ENCODE results near the gene ZNF273.

The ZNF273 gene

DNA sequence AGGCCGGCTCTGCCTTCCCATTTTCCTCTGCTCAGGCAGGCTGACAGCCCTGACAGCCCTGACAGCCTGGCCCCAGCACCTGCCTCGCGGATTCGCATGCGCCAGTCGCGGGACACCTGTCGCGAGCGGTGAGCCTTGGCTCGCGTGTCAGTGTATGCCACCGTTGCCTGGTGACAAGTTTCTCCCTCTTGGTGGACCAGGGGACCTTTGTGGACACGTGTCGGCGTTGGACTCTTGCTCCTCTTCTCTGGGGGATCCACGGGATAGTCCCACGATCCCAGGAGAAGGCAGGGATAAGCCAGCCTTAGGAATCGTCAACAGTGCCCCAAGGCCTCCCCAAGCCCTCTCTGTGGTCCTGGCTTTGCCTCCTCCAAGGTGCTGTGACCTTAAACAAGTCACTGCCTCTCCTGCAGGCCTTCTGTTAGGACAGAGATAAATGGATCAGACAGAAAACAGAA, 18.1 kb upstream of the ZNF273 start:
- no peak for DNase-seq (ENCODE audit: low read depth)
- H3K4me3 ChIP-seq (ENCODE audit: low read length): no peak overlapping the region
- TF ChIP-seq, protein P1, sequence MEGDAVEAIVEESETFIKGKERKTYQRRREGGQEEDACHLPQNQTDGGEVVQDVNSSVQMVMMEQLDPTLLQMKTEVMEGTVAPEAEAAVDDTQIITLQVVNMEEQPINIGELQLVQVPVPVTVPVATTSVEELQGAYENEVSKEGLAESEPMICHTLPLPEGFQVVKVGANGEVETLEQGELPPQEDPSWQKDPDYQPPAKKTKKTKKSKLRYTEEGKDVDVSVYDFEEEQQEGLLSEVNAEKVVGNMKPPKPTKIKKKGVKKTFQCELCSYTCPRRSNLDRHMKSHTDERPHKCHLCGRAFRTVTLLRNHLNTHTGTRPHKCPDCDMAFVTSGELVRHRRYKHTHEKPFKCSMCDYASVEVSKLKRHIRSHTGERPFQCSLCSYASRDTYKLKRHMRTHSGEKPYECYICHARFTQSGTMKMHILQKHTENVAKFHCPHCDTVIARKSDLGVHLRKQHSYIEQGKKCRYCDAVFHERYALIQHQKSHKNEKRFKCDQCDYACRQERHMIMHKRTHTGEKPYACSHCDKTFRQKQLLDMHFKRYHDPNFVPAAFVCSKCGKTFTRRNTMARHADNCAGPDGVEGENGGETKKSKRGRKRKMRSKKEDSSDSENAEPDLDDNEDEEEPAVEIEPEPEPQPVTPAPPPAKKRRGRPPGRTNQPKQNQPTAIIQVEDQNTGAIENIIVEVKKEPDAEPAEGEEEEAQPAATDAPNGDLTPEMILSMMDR (IDR thresholded peaks at IDR 0.05; ENCODE audit: insufficient read depth, low read depth, low read length, missing control alignments): no peak

DNA sequence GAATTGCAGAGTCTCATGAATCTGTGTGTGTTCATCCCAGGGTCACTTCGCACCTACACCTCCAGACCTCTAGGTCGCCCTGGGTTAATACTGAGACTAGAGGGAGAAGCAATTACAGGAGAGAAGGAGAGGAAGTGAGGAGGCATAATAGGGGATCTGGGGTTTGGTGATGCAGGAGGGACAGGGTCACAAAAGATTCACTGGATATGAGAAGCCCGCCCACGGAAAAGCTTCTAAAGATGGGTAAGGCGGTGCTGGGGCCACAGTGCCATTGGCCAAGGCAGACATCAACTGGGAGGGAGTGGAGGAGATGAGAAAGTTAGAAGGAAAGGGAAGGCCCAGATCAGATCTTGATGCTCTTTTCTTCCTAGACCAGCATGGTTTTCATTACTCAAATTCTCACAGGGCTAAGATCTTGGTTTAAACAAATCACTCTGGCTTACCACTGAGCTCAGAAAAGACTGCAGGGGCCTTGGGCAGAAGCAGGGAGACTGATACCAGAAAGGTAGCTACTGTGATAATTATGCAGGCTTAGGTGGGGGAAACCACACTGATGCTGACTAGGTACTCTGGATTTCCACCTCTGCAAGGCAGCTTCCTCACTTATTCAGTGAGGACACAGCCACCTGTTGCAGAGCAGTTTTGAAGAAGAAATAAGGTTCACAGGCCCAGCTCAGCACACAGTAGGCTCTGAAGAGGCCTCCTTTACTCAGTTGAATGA, 17.4 kb upstream of the ZNF273 start:
- TF ChIP-seq, protein P1 (IDR thresholded peaks at IDR 0.05; ENCODE audit: insufficient read depth, low read depth, low read length, missing control alignments): no peak

DNA sequence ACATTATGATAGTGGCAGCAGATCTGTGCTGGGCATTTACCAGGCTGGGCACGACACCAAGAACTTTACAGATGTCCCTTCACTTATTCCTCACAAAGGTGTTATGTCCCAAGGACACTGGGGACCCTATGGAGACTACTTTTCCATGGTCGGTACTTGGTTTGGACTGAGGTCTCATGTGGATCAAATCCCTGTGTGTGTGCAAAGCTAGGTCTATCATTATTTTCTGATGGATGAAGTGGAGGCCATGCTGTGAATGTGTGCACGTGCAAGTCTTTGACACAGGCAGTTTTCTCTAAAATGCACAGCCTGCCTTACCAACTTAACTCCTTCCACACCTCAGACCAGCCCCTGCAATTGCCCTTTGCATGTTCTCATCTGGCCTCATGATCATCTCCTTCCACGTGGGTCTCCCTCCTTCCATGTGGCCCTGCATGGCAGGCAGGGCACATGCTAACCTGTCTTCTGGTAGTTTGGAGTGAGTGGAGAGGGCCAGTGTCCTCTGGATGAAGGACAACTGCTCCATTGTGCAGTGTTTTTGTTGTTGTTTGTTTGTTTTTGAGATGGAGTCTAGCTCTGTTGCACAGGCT, 16.0 kb upstream of the ZNF273 start:
- TF ChIP-seq, protein P1 (IDR thresholded peaks at IDR 0.05; ENCODE audit: insufficient read depth, low read depth, low read length, missing control alignments): no peak
- H3K4me3 ChIP-seq (ENCODE audit: low read length): no peak overlapping the region
- DNase-seq (ENCODE audit: low read depth): no peak

More for the DNA sequence above, 17.4 kb upstream of the ZNF273 start:
- DNase-seq (ENCODE audit: low read depth): no peak
- H3K4me3 ChIP-seq (ENCODE audit: low read length): no peak overlapping the region

DNA sequence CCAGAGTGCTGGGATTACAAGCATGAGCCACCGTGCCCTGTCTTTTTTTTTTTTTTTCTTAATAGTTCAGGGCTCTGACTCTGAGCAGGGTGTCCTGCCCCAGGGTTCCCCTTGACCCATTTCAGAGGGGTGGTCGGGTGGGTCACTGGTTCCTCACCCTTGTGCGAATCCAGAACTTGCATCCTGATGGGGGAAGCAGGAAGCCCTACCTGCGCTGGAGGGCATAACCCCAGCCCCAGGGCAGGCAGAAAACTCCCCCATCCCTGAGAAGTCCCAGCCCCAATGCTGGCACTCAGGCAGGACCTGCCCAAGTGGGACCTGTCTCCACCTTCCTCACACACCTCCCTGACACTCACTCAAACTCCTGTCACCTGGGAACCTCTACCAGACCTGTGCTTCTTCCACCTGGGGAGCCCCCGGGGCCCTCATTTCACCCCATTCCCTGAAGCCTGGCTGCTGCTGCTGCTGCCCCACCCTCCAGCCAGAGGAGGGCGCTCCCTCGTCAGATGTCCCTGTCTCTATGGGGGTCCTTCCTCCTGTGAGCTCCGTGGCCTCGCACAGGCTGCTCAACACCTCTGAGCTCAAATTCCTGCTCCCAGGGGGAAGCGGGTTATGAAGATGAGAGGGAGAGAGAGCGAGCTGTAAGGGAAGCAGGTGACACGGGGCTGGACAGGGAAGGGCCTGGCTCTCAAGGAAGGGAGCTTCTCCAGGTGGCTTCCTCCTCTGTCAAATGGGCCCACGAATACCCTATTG, 15.1 kb upstream of the ZNF273 start:
- H3K4me3 ChIP-seq (ENCODE audit: low read length): peak overlapping the region; percentile 31
- TF ChIP-seq, protein P1 (IDR thresholded peaks at IDR 0.05; ENCODE audit: insufficient read depth, low read depth, low read length, missing control alignments): peak; percentile 49

DNA sequence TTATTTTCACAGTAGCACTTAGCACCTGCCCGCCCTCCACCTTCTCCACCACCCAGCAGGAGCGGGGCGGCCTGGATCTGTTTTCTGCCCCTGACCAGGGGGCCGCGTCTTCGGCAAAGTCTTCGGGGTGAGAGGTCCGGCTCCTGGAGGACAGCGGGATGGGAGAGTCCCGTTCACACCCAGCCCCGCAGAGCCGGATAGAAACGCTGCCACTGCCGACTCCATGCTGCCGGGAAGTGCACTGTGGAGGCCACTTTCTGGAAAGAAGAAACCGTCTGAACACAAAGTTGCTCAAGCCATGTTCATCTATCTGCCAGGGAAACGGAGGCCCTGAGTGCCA, 14.5 kb upstream of the ZNF273 start:
- DNase-seq (ENCODE audit: low read depth): no peak
- H3K4me3 ChIP-seq (ENCODE audit: low read length): peak overlapping the region; percentile 31
- TF ChIP-seq, protein P1 (IDR thresholded peaks at IDR 0.05; ENCODE audit: insufficient read depth, low read depth, low read length, missing control alignments): no peak

More for the DNA sequence above, 15.1 kb upstream of the ZNF273 start:
- no peak for DNase-seq (ENCODE audit: low read depth)

DNA sequence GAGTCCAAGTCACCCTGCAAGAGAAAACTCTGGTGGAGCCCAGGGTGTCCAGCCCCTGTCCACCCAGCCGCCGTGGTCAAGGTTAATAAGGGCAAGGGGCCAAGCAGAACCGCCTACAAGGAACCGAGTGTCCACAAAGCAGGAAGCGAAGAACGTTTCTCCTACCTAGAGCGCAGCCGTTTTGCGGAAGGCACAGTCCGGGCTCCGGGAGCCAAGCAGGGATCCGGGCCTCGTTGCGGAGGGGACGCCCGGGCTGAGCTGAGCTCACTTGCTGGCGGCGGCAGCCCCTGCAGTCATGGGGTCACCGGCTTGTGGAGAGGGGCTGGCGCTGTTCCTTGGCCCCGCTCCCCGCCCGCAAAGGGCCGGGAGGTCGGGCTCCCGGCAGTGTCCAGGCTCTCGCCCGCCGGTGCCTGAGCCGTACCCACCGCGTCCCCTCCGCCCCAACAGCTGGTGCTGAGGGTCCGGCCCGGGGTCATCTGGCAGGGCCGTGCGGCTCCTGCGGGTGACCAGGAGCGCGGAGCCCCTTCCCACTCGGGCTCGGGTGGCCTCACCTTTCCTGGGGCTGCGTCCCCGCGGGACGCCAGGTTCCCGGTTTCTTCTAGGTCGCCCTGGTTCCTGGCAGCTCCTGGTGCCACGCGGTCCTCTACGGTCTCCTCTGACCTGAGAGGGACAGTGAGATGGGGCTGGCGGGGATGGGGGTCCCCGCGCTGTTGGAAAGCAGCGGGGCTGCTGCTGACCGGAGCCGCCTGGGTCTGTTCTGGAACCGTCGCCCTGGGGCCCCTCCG, 14.0 kb upstream of the ZNF273 start:
- TF ChIP-seq, protein P1 (IDR thresholded peaks at IDR 0.05; ENCODE audit: insufficient read depth, low read depth, low read length, missing control alignments): no peak
- DNase-seq (ENCODE audit: low read depth): peak; percentile 14

More for the DNA sequence above, 14.0 kb upstream of the ZNF273 start:
- H3K4me3 ChIP-seq (ENCODE audit: low read length): peak overlapping the region; percentile 31
